Lower lobe of right lung (tissue), 2 donors: ENCODE results near the gene FGD3. TPM values are rescaled to one million over a fixed set of nuclear protein-coding genes. Genes with fewer than 3 reads are reported as not detected.

ENCODE experiments used
- ATAC-seq, 2 donors: fragments of 200-7000 bp; cut with Tn5 transposase; one replicate each; pipeline ENCODE4 v1.9.1; 2020 to 2022; ENCODE audit warnings: mild to moderate bottlenecking in 2 of 2, moderate library complexity in 2 of 2
- DNase-seq: peaks from one replicate; pipeline ENCODE4 v3.0.0-alpha.2; 2020
- H3K27ac ChIP-seq: fragments of 200-600 bp; one replicate; pipeline ENCODE4 v1.8.0; 2022
- H3K27me3 ChIP-seq: fragments of 200-600 bp; one replicate; pipeline ENCODE4 v1.8.0; 2022; ENCODE audit warnings: low read depth
- H3K36me3 ChIP-seq: fragments of 200-600 bp; one replicate; pipeline ENCODE4 v1.8.0; 2022; ENCODE audit warnings: mild to moderate bottlenecking
- H3K4me1 ChIP-seq: fragments of 200-600 bp; one replicate; pipeline ENCODE4 v1.8.0; 2022
- H3K4me3 ChIP-seq: fragments of 200-600 bp; one replicate; pipeline ENCODE4 v1.8.0; 2022; ENCODE audit warnings: mild to moderate bottlenecking
- H3K9me3 ChIP-seq: fragments of 200-600 bp; one replicate; pipeline ENCODE4 v1.8.0; 2022
- CTCF ChIP-seq: fragments of 200-600 bp; IDR thresholded peaks from one replicate; pipeline ENCODE4 v1.8.0; 2022; ENCODE audit warnings: antibody characterized with exemption, mild to moderate bottlenecking
- intact Hi-C: fragments of 100-400 bp; cut with DNase I; formaldehyde crosslinking; loops from one replicate; pipeline ENCODE4 v1.11.0; 2022
- total RNA-seq: library from RNA; stranded (reverse); fragmentation: NEBNext Ultra II Directional; extraction: Animal tissue kit (Norgen Biotek cat#: 25700); gene quantifications from one replicate; pipeline ENCODE4 v1.2.1, GENCODE V29; 2021
- donor health status: DM: no; HTN: yes; CAD: no; lungs with severe emphysema.

The FGD3 gene
- total RNA-seq, 1 donor from 2014 or later: 23.9 TPM

- H3K36me3 ChIP-seq: peaks cover 75% of the 10 kb centered on the region
Measured at GRCh38 chr9:93007529-93008058, 60.3 kb downstream of the FGD3 start.

GRCh38 chr9:93008457-93008856 is 61.1 kb downstream of the FGD3 start:
- H3K4me1 ChIP-seq: peaks cover 10% of the 10 kb centered on the region
- no peak for TF ChIP-seq CTCF
- no peak overlapping the region for H3K27ac ChIP-seq
- ATAC-seq (peak; percentile 49 to 58), DNase-seq (no peak)
- H3K9me3 ChIP-seq: no peaks in the 10 kb centered on the region
- H3K27me3 ChIP-seq: no peaks in the 10 kb centered on the region
- intact Hi-C loops: no loop called here
- H3K4me3 ChIP-seq: no peak overlapping the region
- H3K36me3 ChIP-seq: peaks cover 78% of the 10 kb centered on the region

More at GRCh38 chr9:93007529-93008058, 60.3 kb downstream of the FGD3 start:
- no peak overlapping the region for H3K4me3 ChIP-seq
- no peak for TF ChIP-seq CTCF
- intact Hi-C loops: no loop called here
- DNase-seq: no peak
- H3K4me1 ChIP-seq: peaks cover 13% of the 10 kb centered on the region
- H3K9me3 ChIP-seq: no peaks in the 10 kb centered on the region
- no peak overlapping the region for H3K27ac ChIP-seq
- H3K27me3 ChIP-seq: no peaks in the 10 kb centered on the region
- no peak for ATAC-seq

- peak in 1 of 2 donors; percentile 33 for ATAC-seq
- Histone ChIP-seq H3K9me3 (no peaks in the 10 kb centered on the region), H3K36me3 (peaks cover 78% of the 10 kb centered on the region), H3K27ac (no peak overlapping the region), H3K27me3 (no peaks in the 10 kb centered on the region), H3K4me1 (no peaks in the 10 kb centered on the region), H3K4me3 (no peak overlapping the region)
- intact Hi-C loops: no loop called here
- TF ChIP-seq CTCF: no peak
- no peak for DNase-seq
Measured at GRCh38 chr9:93009337-93010015, 62.2 kb downstream of the FGD3 start.

- H3K4me1 ChIP-seq: no peaks in the 10 kb centered on the region
- no peak for ATAC-seq
- H3K36me3 ChIP-seq: peaks cover 73% of the 10 kb centered on the region
- intact Hi-C loops: no loop called here
- H3K27me3 ChIP-seq: no peaks in the 10 kb centered on the region
- TF ChIP-seq CTCF: no peak
- no peak overlapping the region for H3K27ac ChIP-seq
- no peaks in the 10 kb centered on the region for H3K9me3 ChIP-seq
- DNase-seq: no peak
- no peak overlapping the region for H3K4me3 ChIP-seq
Measured at GRCh38 chr9:93010056-93010455, 62.7 kb downstream of the FGD3 start.

- Histone ChIP-seq H3K4me1 (no peaks in the 10 kb centered on the region), H3K27ac (no peak overlapping the region), H3K9me3 (no peaks in the 10 kb centered on the region), H3K27me3 (no peaks in the 10 kb centered on the region), H3K4me3 (no peak overlapping the region), H3K36me3 (peaks cover 73% of the 10 kb centered on the region)
- ATAC-seq (no peak), DNase-seq (no peak)
- intact Hi-C loops: no loop called here
- TF ChIP-seq CTCF: no peak
Measured at GRCh38 chr9:93010704-93011103, 63.4 kb downstream of the FGD3 start.
